Gastroesophageal sphincter (tissue), 4 donors: ENCODE results near the gene HTR6. TPM values are rescaled to one million over a fixed set of nuclear protein-coding genes. Genes with fewer than 3 reads are reported as not detected.

ENCODE experiments used
- ATAC-seq: fragments of 150-250 bp; one replicate; pipeline ENCODE4 v1.9.1; 2016; ENCODE audit warnings: mild to moderate bottlenecking, moderate library complexity
- H3K27ac ChIP-seq, 4 donors: fragments of 200-600 bp; sonication (generic) in 3 of 4; 1 replicate in 3 of 4; 2 replicates in 1 of 4; pipeline ENCODE4 v1.5.1; 2016 to 2019
- H3K27me3 ChIP-seq: fragments of 200-600 bp; sonication (generic); one replicate; pipeline ENCODE4 v1.5.1; 2019
- H3K36me3 ChIP-seq, 2 donors: fragments of 200-600 bp; sonication (generic); one replicate each; pipeline ENCODE4 v1.5.1; 2019; ENCODE audit warnings: control low read depth in 1 of 2
- H3K4me1 ChIP-seq, 3 donors: fragments of 200-600 bp; sonication (generic); 1 replicate in 2 of 3; 2 replicates in 1 of 3; pipeline ENCODE4 v1.5.1; 2016 to 2019; ENCODE audit warnings: control low read depth in 2 of 3
- H3K4me3 ChIP-seq, 2 donors: fragments of 200-600 bp; sonication (generic); one replicate each; pipeline ENCODE4 v1.5.1; 2019; ENCODE audit warnings: mild to moderate bottlenecking in 1 of 2, moderate library complexity in 1 of 2
- H3K9me3 ChIP-seq, 3 donors: fragments of 200-600 bp; sonication (generic); one replicate each; pipeline ENCODE4 v1.5.1; 2017 to 2019; ENCODE audit warnings: control low read depth in 2 of 3
- EP300 ChIP-seq: sonication (generic); formaldehyde crosslinking; IDR thresholded peaks from one replicate; pipeline ENCODE4 v1.6.1; 2017; ENCODE audit warnings: antibody characterized with exemption, mild to moderate bottlenecking
- POLR2A ChIP-seq, 2 donors: fragments of 450-650 bp; IDR thresholded peaks; one replicate each; pipeline ENCODE4 v1.6.1; 2017; ENCODE audit warnings: antibody characterized with exemption in 2 of 2, mild to moderate bottlenecking in 2 of 2, moderate library complexity in 1 of 2
- POLR2AphosphoS5 ChIP-seq: sonication (generic); formaldehyde crosslinking; IDR thresholded peaks from one replicate; pipeline ENCODE4 v1.6.1; 2017; ENCODE audit warnings: antibody characterized with exemption
- WGBS, 2 donors: methylation state at CpG; one replicate each; pipeline ENCODE4 v1.1.5; 2018; ENCODE audit warnings: low coverage in 1 of 2; 5-methylcytosine and 5-hydroxymethylcytosine counted together
- total RNA-seq, 4 donors: library from RNA; depleted of rRNA; stranded (reverse); fragments of >200 nt; gene quantifications; one replicate each; pipeline ENCODE4 v1.1.0, GENCODE V29; 2016
- TF ChIP-seq, protein P1 (sequence below), 4 experiments: fragments of 200-600 bp in 2 of 4; fragments of 450-650 bp in 2 of 4; sonication (generic) in 1 of 4; IDR thresholded peaks; one replicate each; pipeline ENCODE4 v1.5.1; 2017 to 2019; ENCODE audit warnings: antibody characterized with exemption in 4 of 4, mild to moderate bottlenecking in 2 of 4, moderate library complexity in 2 of 4

The HTR6 gene
- total RNA-seq, 4 donors from 2014 or later: not detected

DNA sequence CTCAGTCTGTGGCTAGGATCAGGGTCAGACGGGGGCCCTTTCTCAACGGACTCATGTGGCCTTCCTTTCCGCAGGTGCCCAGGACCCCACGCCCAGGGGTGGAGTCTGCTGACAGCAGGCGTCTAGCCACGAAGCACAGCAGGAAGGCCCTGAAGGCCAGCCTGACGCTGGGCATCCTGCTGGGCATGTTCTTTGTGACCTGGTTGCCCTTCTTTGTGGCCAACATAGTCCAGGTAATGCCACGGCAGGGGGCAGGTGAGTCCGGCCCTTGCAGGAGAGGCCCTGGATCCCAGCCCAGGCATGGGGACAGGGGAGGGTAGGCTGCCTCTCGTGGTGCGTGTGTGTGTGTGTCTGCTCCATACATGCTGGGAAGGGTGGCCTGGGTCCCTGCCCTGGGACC lies 13.8 kb downstream of the HTR6 start:
- peaks cover 15% of the 10 kb centered on the region for H3K27me3 ChIP-seq
- H3K4me3 ChIP-seq: no peak overlapping the region
- peaks cover 0 to 19% of the 10 kb centered on the region in 2 donors for H3K36me3 ChIP-seq
- TF ChIP-seq POLR2A (IDR thresholded peaks at IDR 0.05) (no peak), EP300 (no peak), POLR2AphosphoS5 (no peak)
- TF ChIP-seq, protein P1, sequence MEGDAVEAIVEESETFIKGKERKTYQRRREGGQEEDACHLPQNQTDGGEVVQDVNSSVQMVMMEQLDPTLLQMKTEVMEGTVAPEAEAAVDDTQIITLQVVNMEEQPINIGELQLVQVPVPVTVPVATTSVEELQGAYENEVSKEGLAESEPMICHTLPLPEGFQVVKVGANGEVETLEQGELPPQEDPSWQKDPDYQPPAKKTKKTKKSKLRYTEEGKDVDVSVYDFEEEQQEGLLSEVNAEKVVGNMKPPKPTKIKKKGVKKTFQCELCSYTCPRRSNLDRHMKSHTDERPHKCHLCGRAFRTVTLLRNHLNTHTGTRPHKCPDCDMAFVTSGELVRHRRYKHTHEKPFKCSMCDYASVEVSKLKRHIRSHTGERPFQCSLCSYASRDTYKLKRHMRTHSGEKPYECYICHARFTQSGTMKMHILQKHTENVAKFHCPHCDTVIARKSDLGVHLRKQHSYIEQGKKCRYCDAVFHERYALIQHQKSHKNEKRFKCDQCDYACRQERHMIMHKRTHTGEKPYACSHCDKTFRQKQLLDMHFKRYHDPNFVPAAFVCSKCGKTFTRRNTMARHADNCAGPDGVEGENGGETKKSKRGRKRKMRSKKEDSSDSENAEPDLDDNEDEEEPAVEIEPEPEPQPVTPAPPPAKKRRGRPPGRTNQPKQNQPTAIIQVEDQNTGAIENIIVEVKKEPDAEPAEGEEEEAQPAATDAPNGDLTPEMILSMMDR (IDR thresholded peaks at IDR 0.05): no peak
- no peak overlapping the region for H3K27ac ChIP-seq
- no peaks in the 10 kb centered on the region for H3K4me1 ChIP-seq
- no peaks in the 10 kb centered on the region for H3K9me3 ChIP-seq
- no peak for ATAC-seq
- no CpG with 5 or more reads among the region's 11 CpGs for WGBS, 2 donors

DNA sequence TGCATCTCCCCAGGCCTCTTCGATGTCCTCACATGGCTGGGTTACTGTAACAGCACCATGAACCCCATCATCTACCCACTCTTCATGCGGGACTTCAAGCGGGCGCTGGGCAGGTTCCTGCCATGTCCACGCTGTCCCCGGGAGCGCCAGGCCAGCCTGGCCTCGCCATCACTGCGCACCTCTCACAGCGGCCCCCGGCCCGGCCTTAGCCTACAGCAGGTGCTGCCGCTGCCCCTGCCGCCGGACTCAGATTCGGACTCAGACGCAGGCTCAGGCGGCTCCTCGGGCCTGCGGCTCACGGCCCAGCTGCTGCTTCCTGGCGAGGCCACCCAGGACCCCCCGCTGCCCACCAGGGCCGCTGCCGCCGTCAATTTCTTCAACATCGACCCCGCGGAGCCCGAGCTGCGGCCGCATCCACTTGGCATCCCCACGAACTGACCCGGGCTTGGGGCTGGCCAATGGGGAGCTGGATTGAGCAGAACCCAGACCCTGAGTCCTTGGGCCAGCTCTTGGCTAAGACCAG lies 14.3 kb downstream of the HTR6 start:
- TF ChIP-seq POLR2A (IDR thresholded peaks at IDR 0.05): no peak
- no peak for TF ChIP-seq POLR2AphosphoS5
- TF ChIP-seq, protein P1 (IDR thresholded peaks at IDR 0.05): no peak
- no peak for TF ChIP-seq EP300
- Histone ChIP-seq H3K4me1 (no peaks in the 10 kb centered on the region), H3K36me3 (peaks cover 0 to 19% of the 10 kb centered on the region in 2 donors), H3K4me3 (no peak overlapping the region), H3K9me3 (no peaks in the 10 kb centered on the region), H3K27ac (no peak overlapping the region), H3K27me3 (peaks cover 15% of the 10 kb centered on the region)
- no peak for ATAC-seq
- WGBS, 2 donors: 80% methylated on average over 1 of the region's 34 CpGs; no CpG with 5 or more reads in 1 of the 2 donors

- Histone ChIP-seq H3K4me1 (no peaks in the 10 kb centered on the region), H3K9me3 (no peaks in the 10 kb centered on the region), H3K36me3 (peaks cover 0 to 22% of the 10 kb centered on the region in 2 donors), H3K27ac (no peak overlapping the region), H3K4me3 (no peak overlapping the region), H3K27me3 (peaks cover 12% of the 10 kb centered on the region)
- TF ChIP-seq POLR2AphosphoS5 (no peak), POLR2A (IDR thresholded peaks at IDR 0.05) (no peak), EP300 (no peak)
- TF ChIP-seq, protein P1 (IDR thresholded peaks at IDR 0.05): no peak
- WGBS, 2 donors: 83% methylated on average over 2 of the region's 4 CpGs; no CpG with 5 or more reads in 1 of the 2 donors
- ATAC-seq: no peak
Observed at GRCh38 chr1:19679691-19680090, 15.0 kb downstream of the HTR6 start.

- Histone ChIP-seq H3K4me3 (no peak overlapping the region), H3K9me3 (no peaks in the 10 kb centered on the region), H3K4me1 (no peaks in the 10 kb centered on the region), H3K36me3 (peaks cover 0 to 30% of the 10 kb centered on the region in 2 donors), H3K27ac (no peak overlapping the region), H3K27me3 (peaks cover 4% of the 10 kb centered on the region)
- no peak for ATAC-seq
- WGBS, 2 donors: 40% methylated on average over 1 of the region's 7 CpGs; no CpG with 5 or more reads in 1 of the 2 donors
- TF ChIP-seq POLR2AphosphoS5 (no peak), POLR2A (IDR thresholded peaks at IDR 0.05) (no peak), EP300 (no peak)
- TF ChIP-seq, protein P1 (IDR thresholded peaks at IDR 0.05): no peak
Observed at GRCh38 chr1:19680644-19681043, 16.0 kb downstream of the HTR6 start.

GRCh38 chr1:19682257-19682656 lies 17.6 kb downstream of the HTR6 start:
- H3K27ac ChIP-seq: no peak overlapping the region
- no peaks in the 10 kb centered on the region for H3K27me3 ChIP-seq
- peaks cover 0 to 40% of the 10 kb centered on the region in 2 donors for H3K36me3 ChIP-seq
- TF ChIP-seq, protein P1 (IDR thresholded peaks at IDR 0.05): no peak
- TF ChIP-seq EP300 (no peak), POLR2AphosphoS5 (no peak), POLR2A (IDR thresholded peaks at IDR 0.05) (no peak)
- ATAC-seq: no peak
- H3K4me3 ChIP-seq: no peak overlapping the region
- H3K9me3 ChIP-seq: peaks cover 0 to under 1% (median 0%) of the 10 kb centered on the region in 3 donors
- H3K4me1 ChIP-seq: no peaks in the 10 kb centered on the region
- WGBS, 2 donors: 83 to 100% methylated on average over 1 of the region's 3 CpGs
